T-helper 1 cell treated with Interleukin-12 subunit alpha and Interleukin-12 subunit beta and Interleukin-4 antibody, amounts not matched to agents 30 μg/mL and 1 μg/mL, for 36 hours (primary cell): ENCODE measurements around the gene CRK.
"Not testable (repeated sequence)": the region's sequence is repeated elsewhere in the genome, so short reads cannot be mapped to it uniquely, and the experiment has no call there.

Experiments used
- H3K27ac Mint-ChIP-seq: one replicate; pipeline ENCODE4 v1.8.0; 2021; ENCODE audit warnings: mild to moderate bottlenecking, mixed read lengths
- H3K27me3 Mint-ChIP-seq: one replicate; pipeline ENCODE4 v1.8.0; 2021; ENCODE audit warnings: low read depth, mixed read lengths
- H3K36me3 Mint-ChIP-seq: one replicate; pipeline ENCODE4 v1.8.0; 2021; ENCODE audit warnings: low read depth, mixed read lengths
- H3K4me1 Mint-ChIP-seq: one replicate; pipeline ENCODE4 v1.8.0; 2021; ENCODE audit warnings: low read depth, mixed read lengths
- H3K4me3 Mint-ChIP-seq: one replicate; pipeline ENCODE4 v1.8.0; 2021; ENCODE audit warnings: mild to moderate bottlenecking, moderate library complexity, mixed read lengths
- H3K9me3 Mint-ChIP-seq: one replicate; pipeline ENCODE4 v1.8.0; 2021; ENCODE audit warnings: mixed read lengths

The CRK gene

DNA sequence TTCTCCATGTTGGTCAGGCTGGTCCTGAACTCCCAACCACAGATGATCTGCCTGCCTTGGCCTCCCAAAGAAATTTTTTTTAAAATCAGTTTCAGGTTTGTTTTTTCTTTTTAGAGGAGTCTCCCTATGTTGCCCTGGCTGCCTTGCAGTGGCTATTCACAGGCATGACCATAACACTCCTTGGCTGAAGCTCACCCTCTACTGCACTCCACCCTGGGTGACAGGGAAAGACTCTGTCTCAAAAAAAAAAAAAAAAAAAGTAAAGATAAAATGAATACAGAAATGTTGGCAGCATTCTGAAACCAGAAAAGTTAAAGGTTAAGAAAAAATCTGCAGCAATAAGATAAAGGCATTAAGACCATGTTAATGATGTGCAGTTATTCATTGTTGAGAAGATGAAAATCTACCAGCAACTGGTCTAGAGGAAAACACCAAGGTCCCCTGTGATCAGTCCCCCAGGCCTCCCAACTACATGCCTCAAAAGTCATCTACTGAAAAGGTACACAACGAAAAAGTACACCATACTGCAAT is 71.1 kb downstream of the CRK start:
- H3K9me3 Mint-ChIP-seq = no peaks in the 10 kb centered on the region
- no peak overlapping the region for H3K4me3 Mint-ChIP-seq
- peaks cover 4% of the 10 kb centered on the region for H3K36me3 Mint-ChIP-seq
- no peaks in the 10 kb centered on the region for H3K27me3 Mint-ChIP-seq
- H3K27ac Mint-ChIP-seq = no peak overlapping the region
- H3K4me1 Mint-ChIP-seq = peaks cover 27% of the 10 kb centered on the region

DNA sequence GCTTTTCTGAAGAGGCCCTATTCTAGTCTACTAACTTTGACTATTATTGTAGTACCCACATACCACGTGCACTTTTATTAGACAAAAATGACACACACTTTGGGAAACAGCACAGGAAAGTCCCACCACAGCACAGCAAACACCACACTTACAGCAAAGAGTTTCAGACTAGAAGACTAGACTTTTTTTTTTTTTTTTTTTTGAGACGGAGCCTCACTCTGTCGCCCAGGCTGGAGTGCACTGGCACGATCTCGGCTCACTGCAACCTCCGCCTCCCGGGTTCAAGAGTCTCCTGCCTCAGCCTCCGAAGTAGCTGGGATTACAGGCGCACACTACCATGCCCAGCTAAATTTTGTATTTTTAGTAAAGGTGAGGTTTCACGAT is 76.1 kb downstream of the CRK start:
- Mint-ChIP-seq H3K4me1 (peaks cover 49% of the 10 kb centered on the region), H3K9me3 (no peaks in the 10 kb centered on the region), H3K27me3 (no peaks in the 10 kb centered on the region), H3K4me3 (peak overlapping the region; percentile 23), H3K27ac (peak overlapping the region; percentile 45), H3K36me3 (peaks cover 4% of the 10 kb centered on the region)

DNA sequence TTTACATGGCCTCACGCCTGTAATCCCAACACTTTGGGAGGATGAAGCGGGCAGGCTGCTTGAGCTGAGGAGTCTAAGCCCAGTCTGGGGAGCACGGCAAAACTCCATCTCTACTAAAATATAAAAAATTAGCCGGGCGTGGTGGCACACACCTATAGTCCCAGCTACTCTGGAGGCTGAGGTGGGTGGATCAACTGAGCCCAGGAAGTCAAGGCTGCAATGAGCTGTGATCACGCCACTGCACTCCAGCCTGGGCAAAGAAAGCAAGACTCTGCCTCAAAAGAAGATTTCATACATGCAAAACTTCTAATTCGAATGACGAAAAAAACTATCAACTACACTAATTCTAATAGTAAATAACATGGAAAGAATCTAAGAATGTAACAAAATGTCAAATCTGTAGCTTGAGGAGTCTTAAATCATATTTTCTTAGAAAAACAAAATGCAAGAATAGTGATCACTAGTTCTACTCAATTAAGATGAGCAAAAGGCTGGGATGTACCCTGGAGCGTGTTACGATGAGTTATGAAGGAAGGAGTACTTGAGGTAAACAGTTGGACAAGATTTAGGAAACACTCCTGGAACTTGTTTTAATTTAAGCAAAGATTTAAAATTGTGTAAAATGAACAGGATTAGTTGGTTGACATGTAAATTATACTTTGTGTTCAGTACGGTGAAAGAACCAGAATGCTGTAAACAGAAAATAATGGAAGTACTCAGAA is 76.7 kb downstream of the CRK start:
- peak overlapping the region; percentile 23 for H3K4me3 Mint-ChIP-seq
- H3K9me3 Mint-ChIP-seq = no peaks in the 10 kb centered on the region
- no peaks in the 10 kb centered on the region for H3K27me3 Mint-ChIP-seq
- H3K27ac Mint-ChIP-seq = peak overlapping the region; percentile 49
- peaks cover 4% of the 10 kb centered on the region for H3K36me3 Mint-ChIP-seq
- peaks cover 54% of the 10 kb centered on the region for H3K4me1 Mint-ChIP-seq

DNA sequence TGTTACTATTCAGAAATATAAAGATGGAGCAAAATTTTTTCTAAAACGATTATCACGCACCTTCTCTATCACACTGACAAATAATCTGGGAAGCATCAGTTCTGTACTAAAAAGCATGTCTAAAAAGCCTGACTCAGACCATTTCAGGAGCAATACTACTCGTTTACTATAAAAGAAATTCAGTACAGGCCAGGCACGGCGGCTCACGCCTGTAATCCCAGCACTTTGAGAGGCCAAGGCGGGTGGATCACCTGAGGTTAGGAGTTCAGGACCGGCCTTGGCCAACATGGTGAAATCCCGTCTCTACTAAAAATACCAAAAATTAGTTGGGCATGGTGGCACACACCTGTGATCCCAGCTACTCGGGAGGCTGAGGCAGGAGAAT is 77.6 kb downstream of the CRK start:
- H3K9me3 Mint-ChIP-seq, H3K27me3 Mint-ChIP-seq, H3K36me3 Mint-ChIP-seq, H3K4me3 Mint-ChIP-seq: not testable (repeated sequence)
- Mint-ChIP-seq H3K27ac (peak overlapping the region; percentile 47), H3K4me1 (peaks cover 56% of the 10 kb centered on the region)

DNA sequence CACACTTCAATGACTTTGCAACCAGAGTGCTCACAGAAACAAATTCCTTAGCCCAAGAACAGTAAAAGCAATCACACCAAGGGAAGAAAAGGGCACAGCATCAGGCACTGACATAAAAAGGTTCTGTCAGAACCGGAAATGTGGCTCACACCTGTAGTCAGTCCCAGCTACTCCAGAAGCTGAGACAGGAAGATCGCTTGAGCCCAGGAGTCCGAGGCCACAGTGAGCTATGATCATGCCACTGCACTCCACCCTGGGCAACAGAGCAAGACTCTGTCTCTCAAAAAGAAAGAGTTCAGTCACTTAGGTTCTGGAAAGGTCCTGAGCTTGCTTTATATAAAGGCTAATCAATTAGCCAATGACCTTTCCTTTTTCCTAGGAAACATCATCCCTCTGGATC is 78.7 kb downstream of the CRK start:
- Mint-ChIP-seq H3K27me3 (no peaks in the 10 kb centered on the region), H3K36me3 (peaks cover 6% of the 10 kb centered on the region), H3K27ac (no peak overlapping the region), H3K4me1 (peaks cover 59% of the 10 kb centered on the region), H3K9me3 (no peaks in the 10 kb centered on the region), H3K4me3 (no peak overlapping the region)

DNA sequence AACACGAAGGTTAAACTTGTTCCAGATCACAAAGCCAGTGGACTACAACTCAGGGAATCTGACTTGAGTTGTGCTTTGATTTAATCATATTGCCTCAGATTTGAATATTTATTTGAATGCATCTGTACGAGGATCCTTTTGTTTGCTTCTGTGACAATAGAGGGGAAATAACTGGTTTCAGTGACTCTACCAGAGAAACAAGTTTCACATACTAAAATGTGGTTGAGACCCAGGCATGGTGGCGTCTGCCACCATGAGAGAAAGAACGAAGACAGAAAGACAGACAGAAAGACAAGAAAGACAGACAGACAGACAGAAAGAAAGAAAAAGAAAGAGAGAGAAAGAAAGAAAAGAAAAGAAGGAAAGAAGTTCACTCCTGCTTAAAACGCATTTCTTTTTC is 80.0 kb downstream of the CRK start:
- H3K36me3 Mint-ChIP-seq = peaks cover 1% of the 10 kb centered on the region
- H3K27me3 Mint-ChIP-seq = no peaks in the 10 kb centered on the region

DNA sequence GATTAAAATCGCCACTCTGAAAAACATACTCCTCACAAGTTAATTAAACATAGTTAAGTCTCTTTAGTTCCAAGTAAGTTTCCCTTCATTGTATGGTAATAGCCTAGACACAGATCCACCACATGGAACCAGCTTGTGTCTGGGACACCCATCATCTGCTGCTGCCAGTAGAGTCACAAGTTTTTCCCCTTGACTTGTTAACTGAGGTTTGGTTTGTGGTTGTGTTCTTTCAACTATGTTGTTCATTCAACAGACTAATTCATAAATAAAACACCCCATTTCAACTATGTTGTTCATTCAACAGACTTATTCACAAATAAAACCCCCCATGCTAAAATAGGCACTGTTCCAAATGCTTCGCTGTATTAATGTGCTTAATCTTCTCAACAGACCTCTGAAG is 80.4 kb downstream of the CRK start:
- no peak overlapping the region for H3K27ac Mint-ChIP-seq
- peaks cover 1% of the 10 kb centered on the region for H3K36me3 Mint-ChIP-seq
- H3K9me3 Mint-ChIP-seq = no peaks in the 10 kb centered on the region
- H3K27me3 Mint-ChIP-seq = no peaks in the 10 kb centered on the region
- H3K4me3 Mint-ChIP-seq = no peak overlapping the region
- peaks cover 58% of the 10 kb centered on the region for H3K4me1 Mint-ChIP-seq

More for the DNA sequence above, 80.0 kb downstream of the CRK start:
- Mint-ChIP-seq H3K4me3 (peak overlapping the region; percentile 26), H3K9me3 (no peaks in the 10 kb centered on the region), H3K4me1 (peaks cover 58% of the 10 kb centered on the region), H3K27ac (peak overlapping the region; percentile 37)

DNA sequence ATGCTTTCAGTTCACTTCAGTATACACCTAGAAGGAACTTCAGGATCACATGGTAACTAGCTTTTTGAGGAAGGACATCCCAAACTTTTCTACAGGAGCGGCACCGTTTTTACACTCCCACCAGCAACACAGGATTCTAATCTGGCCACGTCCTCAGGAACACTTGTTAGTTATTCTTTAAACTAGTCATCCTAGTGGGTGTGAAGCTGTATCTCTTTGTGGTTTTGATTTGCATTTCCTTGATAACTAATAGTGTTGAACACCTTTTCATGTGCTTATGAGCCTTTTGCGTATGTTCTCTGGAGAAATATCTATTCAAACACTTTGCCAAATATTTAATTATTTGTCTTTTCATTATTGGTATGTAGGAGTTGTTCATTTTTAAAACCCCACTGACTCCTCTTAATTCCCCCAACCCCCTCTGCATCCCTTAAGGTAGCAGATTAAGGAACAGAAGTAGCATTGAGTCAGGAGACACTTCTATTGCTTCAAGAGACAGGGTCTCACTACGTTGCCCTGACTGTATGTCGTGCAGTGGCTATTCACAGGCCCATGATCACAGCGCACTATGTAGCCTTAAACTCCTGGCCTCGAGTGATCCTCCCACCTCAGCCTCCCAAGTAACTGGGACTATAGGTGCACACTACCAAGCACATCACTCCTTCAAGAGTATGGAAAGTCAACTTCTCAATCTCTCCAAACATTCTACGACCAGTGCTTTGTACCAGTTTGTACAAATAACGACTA is 81.4 kb downstream of the CRK start:
- peaks cover 50% of the 10 kb centered on the region for H3K4me1 Mint-ChIP-seq
- H3K27ac Mint-ChIP-seq = peak overlapping the region; percentile 22
- H3K9me3 Mint-ChIP-seq = no peaks in the 10 kb centered on the region
- H3K4me3 Mint-ChIP-seq = no peak overlapping the region
- H3K27me3 Mint-ChIP-seq = no peaks in the 10 kb centered on the region
- peaks cover 1% of the 10 kb centered on the region for H3K36me3 Mint-ChIP-seq

DNA sequence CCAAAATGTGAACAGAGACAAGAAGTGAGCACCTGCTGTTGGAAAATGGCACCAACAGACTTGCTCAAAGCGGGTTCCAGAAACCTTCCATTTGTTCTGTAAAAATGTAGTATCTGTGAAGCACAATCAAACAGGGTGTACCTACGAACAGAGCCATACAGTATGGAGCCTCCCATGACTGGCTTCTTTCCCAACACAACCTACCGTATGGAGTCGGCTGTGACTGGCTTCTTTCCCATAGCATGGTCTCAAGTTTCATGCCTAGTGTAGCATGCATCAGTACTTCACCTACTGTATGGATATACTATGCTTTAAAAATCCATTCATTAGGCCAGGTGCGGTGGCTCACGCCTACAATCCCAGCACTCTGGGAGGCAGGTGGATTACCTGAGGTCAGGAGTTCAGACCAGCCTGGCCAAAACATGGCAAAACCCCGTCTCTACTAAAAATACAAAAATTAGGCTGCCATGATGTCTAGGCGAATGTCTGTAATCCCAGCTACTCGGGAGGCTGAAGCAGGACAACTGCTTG is 82.3 kb downstream of the CRK start:
- Mint-ChIP-seq H3K4me1 (peaks cover 45% of the 10 kb centered on the region), H3K9me3 (no peaks in the 10 kb centered on the region), H3K4me3 (no peak overlapping the region), H3K36me3 (peaks cover 1% of the 10 kb centered on the region), H3K27me3 (no peaks in the 10 kb centered on the region), H3K27ac (no peak overlapping the region)

DNA sequence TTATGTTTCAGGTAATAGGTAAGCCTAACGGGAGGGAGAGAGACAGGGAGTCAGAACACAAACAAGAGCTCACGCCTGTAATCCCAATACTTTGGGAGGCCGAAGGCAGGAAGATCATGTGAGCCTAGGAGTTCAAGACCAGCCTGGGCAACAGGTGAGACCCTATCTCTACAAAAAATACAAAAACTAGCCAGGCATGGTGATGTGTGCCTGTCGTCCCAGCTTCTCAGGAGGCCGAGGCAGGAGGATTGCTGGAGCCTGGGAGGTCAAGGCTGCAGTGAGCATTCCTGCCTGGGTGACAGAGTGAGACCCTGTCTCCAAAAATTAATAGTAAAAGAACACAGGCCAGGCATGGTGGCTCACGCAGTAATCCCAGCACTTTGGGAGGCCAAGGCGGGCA is 83.4 kb downstream of the CRK start:
- H3K36me3 Mint-ChIP-seq = peaks cover 1% of the 10 kb centered on the region
- H3K27ac Mint-ChIP-seq = no peak overlapping the region
- H3K27me3 Mint-ChIP-seq = no peaks in the 10 kb centered on the region
- peaks cover 43% of the 10 kb centered on the region for H3K4me1 Mint-ChIP-seq
- H3K9me3 Mint-ChIP-seq = no peaks in the 10 kb centered on the region
- H3K4me3 Mint-ChIP-seq = no peak overlapping the region

DNA sequence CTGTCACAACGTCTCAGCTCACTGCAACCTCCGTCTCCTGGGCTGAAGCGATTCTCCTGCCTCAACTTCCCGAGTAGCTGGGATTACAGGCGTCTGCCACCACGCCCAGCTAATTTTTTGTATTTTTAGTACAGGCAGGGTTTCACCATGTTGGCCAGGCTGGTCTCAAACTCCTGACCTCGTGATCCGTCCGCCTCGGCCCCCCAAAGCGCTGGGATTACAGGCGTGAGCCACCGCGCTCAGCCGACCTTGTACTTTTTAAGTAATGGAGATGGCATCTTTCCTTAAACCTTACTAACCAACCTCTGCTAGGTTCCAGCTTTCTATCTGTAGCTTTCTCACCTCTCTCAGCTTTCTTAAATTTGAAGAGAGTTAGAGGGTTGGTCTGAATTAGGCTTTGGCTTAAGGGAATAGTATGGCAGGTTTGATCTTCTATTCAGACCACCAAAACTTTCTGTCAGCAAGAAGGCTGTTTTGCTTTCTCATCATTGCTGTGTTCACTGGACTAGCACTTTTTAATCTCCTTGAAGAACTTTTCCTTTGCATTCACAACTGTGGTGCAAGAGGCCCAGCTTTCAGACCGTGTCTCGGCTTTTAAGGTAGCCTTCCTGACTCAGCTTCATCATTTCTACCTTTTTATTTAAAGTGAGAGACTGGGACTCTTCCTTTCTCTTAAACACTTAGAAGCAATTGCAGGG is 84.0 kb downstream of the CRK start:
- no peaks in the 10 kb centered on the region for H3K27me3 Mint-ChIP-seq
- peaks cover 1% of the 10 kb centered on the region for H3K36me3 Mint-ChIP-seq
- H3K4me3 Mint-ChIP-seq = no peak overlapping the region
- no peaks in the 10 kb centered on the region for H3K9me3 Mint-ChIP-seq
- H3K27ac Mint-ChIP-seq = no peak overlapping the region
- peaks cover 43% of the 10 kb centered on the region for H3K4me1 Mint-ChIP-seq
